GM21717 (cell line): ENCODE results near the gene DDX21.
"Not testable (repeated sequence)": the region's sequence is repeated elsewhere in the genome, so short reads cannot be mapped to it uniquely, and the experiment has no call there.

Experiments
- ATAC-seq: cut with Tn5 transposase; IDR thresholded peaks from one replicate; pipeline ENCODE4 v1.9.1; 2021; ENCODE audit warnings: mild to moderate bottlenecking, moderate library complexity; ENCODE audit not compliant: unreplicated experiment

DDX21 gene

GRCh38 chr10:68955832-68956532 lies at the start of gene DDX21:
TSS of gene DDX21 (plus strand) at chr10:68956170. CDS start at chr10:68956226, 56 bp downstream.
- peak; percentile 88 for ATAC-seq

- no peak for ATAC-seq
Observed at GRCh38 chr10:68924593-68924992, 31.4 kb upstream of the DDX21 start.

GRCh38 chr10:68925489-68925888 lies 30.5 kb upstream of the DDX21 start:
- ATAC-seq = no peak

GRCh38 chr10:68929157-68929556 lies 26.8 kb upstream of the DDX21 start:
- ATAC-seq = not testable (repeated sequence)

GRCh38 chr10:68929888-68930287 lies 26.1 kb upstream of the DDX21 start:
- not testable (repeated sequence) for ATAC-seq

GRCh38 chr10:68932860-68933259 lies 23.1 kb upstream of the DDX21 start:
- not testable (repeated sequence) for ATAC-seq

- ATAC-seq = no peak
Observed at GRCh38 chr10:68934994-68935393, 21.0 kb upstream of the DDX21 start.

- ATAC-seq = no peak
Observed at GRCh38 chr10:68938117-68938516, 17.9 kb upstream of the DDX21 start.

- no peak for ATAC-seq
Observed at GRCh38 chr10:68938884-68939283, 17.1 kb upstream of the DDX21 start.

GRCh38 chr10:68940917-68941316 lies 15.1 kb upstream of the DDX21 start:
- not testable (repeated sequence) for ATAC-seq

- ATAC-seq = no peak
Observed at GRCh38 chr10:68950598-68950997, 5.4 kb upstream of the DDX21 start.

- ATAC-seq = no peak
Observed at GRCh38 chr10:68954904-68955303, 1.1 kb upstream of the DDX21 start.

GRCh38 chr10:68955355-68955831 lies 577 bp upstream of the DDX21 start:
- no peak for ATAC-seq

- ATAC-seq = no peak
Observed at GRCh38 chr10:68957284-68957615, 1.3 kb downstream of the DDX21 start.

- no peak for ATAC-seq
Observed at GRCh38 chr10:68957654-68958053, 1.7 kb downstream of the DDX21 start.

GRCh38 chr10:68959695-68960527 lies 3.9 kb downstream of the DDX21 start:
- no peak for ATAC-seq

GRCh38 chr10:68963151-68963550 lies 7.2 kb downstream of the DDX21 start:
- ATAC-seq = no peak

- ATAC-seq = no peak
Observed at GRCh38 chr10:68973975-68974374, 18.0 kb downstream of the DDX21 start.

- ATAC-seq = not testable (repeated sequence)
Observed at GRCh38 chr10:68975936-68976473, 20.0 kb downstream of the DDX21 start.

GRCh38 chr10:68979738-68980137 lies 23.8 kb downstream of the DDX21 start:
- ATAC-seq = not testable (repeated sequence)

GRCh38 chr10:68981074-68981473 lies 25.1 kb downstream of the DDX21 start:
- no peak for ATAC-seq

- no peak for ATAC-seq
Observed at GRCh38 chr10:68982389-68982788, 26.4 kb downstream of the DDX21 start.
